SKM-1 treated with dmso at 0.1 percent for 144 hours (cell line): Measurements from ENCODE around the gene DOCK4.

ENCODE experiments used
- DNase-seq: peaks from one replicate; lab custom pipeline; 2025; ENCODE audit not compliant: unreplicated experiment; lab: John Stamatoyannopoulos, UW

Gene DOCK4

GRCh38 chr7:112080441-112080840 lies 125.8 kb downstream of the DOCK4 start:
- DNase-seq = peak; percentile 88

GRCh38 chr7:112079673-112080072 lies 126.5 kb downstream of the DOCK4 start:
- DNase-seq = no peak

- no peak for DNase-seq
Observed at GRCh38 chr7:112079122-112079521, 127.1 kb downstream of the DOCK4 start.

GRCh38 chr7:112076324-112076723 lies 129.9 kb downstream of the DOCK4 start:
- DNase-seq = no peak

GRCh38 chr7:112074464-112074863 lies 131.7 kb downstream of the DOCK4 start:
- no peak for DNase-seq

GRCh38 chr7:112073530-112073929 lies 132.7 kb downstream of the DOCK4 start:
- no peak for DNase-seq

GRCh38 chr7:112072541-112073245 lies 133.5 kb downstream of the DOCK4 start:
- DNase-seq = no peak

GRCh38 chr7:112071856-112072255 lies 134.3 kb downstream of the DOCK4 start:
- DNase-seq = no peak

- DNase-seq = no peak
Observed at GRCh38 chr7:112070674-112071256, 135.4 kb downstream of the DOCK4 start.

GRCh38 chr7:112069879-112070321 lies 136.3 kb downstream of the DOCK4 start:
- DNase-seq = no peak

GRCh38 chr7:112068967-112069366 lies 137.2 kb downstream of the DOCK4 start:
- DNase-seq = no peak

GRCh38 chr7:112067632-112068540 lies 138.3 kb downstream of the DOCK4 start:
- no peak for DNase-seq

GRCh38 chr7:112067200-112067599 lies 139.0 kb downstream of the DOCK4 start:
- no peak for DNase-seq

- no peak for DNase-seq
Observed at GRCh38 chr7:112065758-112066157, 140.4 kb downstream of the DOCK4 start.

GRCh38 chr7:112064627-112065385 lies 141.4 kb downstream of the DOCK4 start:
- DNase-seq = no peak

- DNase-seq = no peak
Observed at GRCh38 chr7:112063974-112064373, 142.2 kb downstream of the DOCK4 start.

GRCh38 chr7:112061051-112061450 lies 145.1 kb downstream of the DOCK4 start:
- no peak for DNase-seq

GRCh38 chr7:112060625-112061024 lies 145.6 kb downstream of the DOCK4 start:
- DNase-seq = no peak

- no peak for DNase-seq
Observed at GRCh38 chr7:112059675-112060074, 146.5 kb downstream of the DOCK4 start.

- DNase-seq = no peak
Observed at GRCh38 chr7:112058686-112059085, 147.5 kb downstream of the DOCK4 start.

- DNase-seq = no peak
Observed at GRCh38 chr7:112056409-112056808, 149.8 kb downstream of the DOCK4 start.
